SW 1271 (cell line): Measurements from ENCODE around the gene C2CD3.
"Not testable (repeated sequence)": the region's sequence is repeated elsewhere in the genome, so short reads cannot be mapped to it uniquely, and the experiment has no call there.

Experiments used
- DNase-seq, 2 experiments: peaks; one replicate each; lab custom pipeline; 2025; lab: John Stamatoyannopoulos, UW

C2CD3 gene

DNA sequence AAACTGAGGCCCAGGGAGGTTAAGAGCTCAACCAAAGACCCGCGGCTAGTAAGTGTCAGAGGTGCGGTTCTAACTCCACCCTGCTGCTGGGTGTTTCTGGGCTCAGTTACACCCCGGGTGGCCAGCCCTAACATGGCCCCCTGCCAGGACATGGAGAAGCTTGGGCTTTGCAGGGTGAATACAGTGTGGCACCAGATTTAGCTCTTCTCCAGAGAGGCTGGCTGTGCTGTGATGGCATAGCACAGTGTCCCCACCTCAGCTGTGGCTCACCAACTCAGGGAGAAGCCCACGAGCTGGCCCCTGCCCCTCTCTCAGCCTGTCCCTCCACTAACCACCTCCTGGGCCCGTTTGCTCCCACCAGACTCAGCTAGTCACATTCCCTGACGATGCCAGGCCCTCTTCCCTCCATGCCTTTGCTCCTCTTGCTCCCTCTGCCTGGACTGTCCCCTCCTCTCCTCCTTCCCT, 168.9 kb downstream of the C2CD3 start:
- no peak for DNase-seq

DNA sequence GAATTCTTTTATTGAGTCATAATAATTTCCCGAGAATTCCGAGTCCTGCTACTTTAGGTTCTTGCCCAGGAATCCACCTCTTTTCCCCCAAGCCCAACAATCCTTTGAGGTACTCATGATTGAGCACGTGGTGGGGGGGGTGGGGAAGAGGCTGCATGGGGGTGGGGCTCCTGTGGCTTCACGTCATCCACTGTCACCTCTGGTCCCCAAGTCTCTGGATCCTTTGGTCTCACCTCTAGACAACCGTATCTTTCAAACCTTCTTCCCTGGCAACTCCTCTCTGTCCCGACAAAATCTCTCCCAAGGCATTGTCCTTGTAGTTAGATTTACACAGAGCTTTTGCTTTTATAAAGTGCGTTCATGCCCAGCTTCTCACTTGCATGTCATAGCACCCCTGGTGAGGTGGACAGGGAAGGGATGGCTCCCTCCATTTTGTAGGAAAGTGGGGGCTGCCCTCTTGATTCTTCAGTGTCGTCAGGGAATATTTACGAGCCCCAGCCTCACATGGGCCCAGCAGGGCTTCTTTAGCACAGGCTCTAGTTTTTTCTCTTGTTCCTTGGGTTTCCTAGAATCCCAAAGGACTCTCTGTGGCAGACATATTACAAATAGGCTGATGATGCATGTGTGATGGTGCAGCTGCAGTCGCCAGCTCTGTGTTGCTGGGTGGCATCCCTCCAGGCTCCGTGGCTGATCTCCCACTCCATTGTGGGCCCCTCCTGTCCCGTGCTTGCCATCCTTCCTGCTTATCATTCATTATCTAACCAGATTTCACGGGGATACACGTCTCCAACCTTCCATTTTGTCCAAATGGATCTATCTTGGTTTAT, 170.3 kb downstream of the C2CD3 start:
- no peak for DNase-seq

GRCh38 chr11:73999581-74000306, 171.1 kb downstream of the C2CD3 start:
- DNase-seq = no peak

- no peak for DNase-seq
Measured at GRCh38 chr11:73998846-73999575, 171.8 kb downstream of the C2CD3 start.

DNA sequence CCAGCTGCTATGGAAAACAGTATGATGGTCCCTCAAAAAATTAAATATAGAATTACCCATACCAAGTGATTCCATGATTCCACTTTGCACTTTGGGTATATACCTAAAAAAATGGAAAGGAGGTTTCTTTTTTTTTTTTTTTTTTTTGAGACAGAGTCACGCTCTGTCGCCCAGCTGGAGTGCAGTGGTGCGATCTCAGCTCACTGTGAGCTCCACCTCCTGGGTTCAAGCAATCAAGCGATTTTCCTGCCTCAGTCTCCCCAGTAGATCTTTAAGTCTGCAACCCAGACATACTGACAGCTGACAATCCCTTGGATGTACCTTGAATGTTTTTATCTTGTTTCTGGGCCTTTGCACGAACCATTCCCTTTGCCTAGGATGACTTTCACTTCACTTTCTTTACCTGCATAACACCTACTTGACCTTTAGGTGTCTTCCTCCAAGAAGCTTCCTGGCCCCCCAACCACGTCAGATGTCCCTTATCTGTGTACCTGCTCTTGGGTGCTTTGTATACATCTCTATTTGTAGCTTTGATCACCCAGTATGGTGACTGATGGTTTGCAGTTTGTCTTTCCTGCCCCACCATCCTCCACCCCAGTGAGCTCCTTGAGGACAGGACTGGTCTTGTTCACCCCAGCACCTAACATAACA, 173.6 kb downstream of the C2CD3 start:
- DNase-seq = no peak

DNA sequence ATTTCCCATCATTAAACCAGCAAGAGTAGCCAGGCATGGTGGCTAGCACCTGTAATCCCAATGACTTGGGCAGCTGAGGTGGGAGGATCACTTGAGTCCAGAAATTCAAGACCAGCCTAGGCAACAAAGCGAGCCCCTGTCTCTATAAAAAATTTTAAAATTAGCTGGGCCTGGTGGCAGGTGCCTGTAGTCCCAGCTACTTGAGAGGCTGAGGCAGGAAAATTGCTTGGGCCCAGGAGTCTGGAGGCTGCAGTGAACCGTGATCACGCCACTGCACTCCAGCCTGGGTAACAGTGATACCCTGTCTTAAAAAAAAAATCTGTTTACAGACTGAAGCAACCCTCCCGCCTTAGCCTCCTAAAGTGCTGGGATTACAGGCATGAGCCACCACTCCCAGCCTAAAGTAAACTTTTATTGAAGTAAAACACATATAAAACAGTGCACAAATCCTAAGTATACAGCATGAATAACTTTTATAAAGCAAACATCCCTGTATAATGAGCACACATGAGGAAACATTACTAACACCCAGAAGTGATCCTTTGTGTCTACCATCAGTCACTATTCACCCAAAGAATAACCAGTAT, 174.5 kb downstream of the C2CD3 start:
- DNase-seq = no peak

DNA sequence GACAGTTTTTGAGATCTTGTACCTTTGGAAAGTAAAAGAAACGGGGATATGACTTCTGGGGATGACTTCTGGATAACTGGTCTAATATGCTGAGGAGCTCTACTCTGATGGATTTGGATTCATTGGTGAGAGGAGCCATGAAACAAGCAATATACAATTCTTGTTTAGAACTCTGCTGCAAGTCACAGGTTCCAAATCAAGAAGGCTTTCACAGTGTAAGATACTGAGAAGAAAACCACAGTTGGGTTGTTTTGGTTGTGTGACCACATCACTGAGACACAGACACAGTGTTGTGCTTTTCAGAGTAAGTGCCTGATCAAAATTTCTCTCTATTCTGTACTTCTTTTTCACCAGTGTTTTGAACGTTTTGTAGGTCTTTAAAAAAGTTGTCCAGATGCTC, 175.1 kb downstream of the C2CD3 start:
- DNase-seq = no peak

GRCh38 chr11:73995247-73995646, 175.6 kb downstream of the C2CD3 start:
- no peak for DNase-seq

DNA sequence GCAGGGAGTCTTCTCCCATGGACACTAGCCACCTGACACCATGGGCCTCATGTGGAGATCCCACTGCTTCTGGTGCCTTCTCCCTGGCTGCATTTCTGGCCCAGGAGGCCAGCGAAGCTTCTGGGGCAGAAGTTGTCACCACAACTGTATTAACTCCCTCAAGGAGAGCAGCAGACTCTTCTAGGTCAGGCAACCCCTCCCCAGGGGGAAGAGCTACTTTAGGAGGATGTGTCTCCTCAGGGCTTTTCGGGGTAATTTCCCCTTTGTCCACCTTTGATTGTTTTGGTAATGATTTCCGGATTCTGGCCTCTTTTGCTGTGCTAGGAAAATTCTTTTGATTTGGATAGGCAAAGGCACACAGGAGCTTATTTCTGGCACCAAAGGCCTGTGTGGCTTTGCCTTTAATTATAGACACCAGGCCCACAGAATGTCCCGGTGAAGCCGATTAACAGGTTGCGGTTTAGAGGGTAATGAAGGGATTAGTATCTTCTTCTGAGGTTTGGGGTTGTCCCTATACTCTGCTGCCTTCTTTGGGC, 179.3 kb downstream of the C2CD3 start:
- DNase-seq = no peak

DNA sequence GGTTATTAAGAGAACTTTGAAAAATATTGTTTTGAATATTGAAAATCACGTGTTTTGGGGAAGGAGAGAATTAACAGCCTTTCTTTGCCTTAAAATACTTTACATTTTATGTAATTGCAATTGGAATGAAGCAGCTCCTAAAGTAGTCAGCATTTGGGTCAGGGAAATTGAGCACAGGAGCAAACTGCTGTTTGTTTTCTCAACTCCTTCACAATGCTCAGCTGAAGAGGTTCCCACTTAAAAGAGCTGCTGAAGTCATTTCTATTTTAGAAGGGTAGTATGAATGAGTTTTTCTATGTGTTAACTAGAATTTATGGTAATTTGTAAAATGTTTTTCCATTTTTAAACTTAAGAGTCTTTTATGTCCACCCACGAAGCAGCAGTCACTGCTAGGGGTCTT, 180.1 kb downstream of the C2CD3 start:
- no peak for DNase-seq

DNA sequence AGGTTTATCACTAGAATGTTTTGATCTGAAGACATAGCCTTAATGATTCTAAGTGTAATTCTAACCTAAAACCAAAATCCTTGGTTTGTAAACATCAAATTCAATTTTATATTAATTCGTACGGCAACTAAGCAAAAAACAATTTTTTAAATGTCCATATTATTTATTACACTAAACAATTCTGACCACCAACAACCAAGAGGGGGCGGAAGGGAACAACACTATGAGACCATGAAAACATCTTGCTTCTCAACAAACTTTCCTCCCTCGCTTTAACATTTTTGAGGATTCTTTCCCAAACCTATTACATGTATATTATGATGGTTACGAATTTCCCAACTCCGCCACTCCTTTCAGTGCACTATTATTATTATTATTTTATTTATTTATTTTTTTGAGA, 181.6 kb downstream of the C2CD3 start:
- DNase-seq = no peak

DNA sequence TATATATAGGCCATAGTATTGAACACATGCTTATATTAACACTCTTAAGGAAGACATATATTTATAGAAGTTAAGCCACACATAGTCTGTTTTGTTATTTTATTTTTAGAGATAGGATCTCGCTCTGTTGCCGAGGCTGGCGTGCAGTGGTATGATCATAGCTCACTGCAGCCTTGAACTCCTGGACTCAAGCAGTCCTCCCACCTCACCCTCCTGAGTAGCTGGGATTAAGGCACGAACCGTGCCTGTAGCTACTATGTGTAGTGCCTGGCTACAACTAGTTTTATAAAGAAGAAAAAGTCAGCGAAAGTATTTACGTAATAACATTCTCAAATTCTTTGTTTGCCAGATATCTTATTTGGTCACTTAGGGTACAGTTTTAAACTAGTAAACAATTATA, 182.6 kb downstream of the C2CD3 start:
- DNase-seq = no peak

GRCh38 chr11:73985661-73986060, 185.1 kb downstream of the C2CD3 start:
- DNase-seq = not testable (repeated sequence)

DNA sequence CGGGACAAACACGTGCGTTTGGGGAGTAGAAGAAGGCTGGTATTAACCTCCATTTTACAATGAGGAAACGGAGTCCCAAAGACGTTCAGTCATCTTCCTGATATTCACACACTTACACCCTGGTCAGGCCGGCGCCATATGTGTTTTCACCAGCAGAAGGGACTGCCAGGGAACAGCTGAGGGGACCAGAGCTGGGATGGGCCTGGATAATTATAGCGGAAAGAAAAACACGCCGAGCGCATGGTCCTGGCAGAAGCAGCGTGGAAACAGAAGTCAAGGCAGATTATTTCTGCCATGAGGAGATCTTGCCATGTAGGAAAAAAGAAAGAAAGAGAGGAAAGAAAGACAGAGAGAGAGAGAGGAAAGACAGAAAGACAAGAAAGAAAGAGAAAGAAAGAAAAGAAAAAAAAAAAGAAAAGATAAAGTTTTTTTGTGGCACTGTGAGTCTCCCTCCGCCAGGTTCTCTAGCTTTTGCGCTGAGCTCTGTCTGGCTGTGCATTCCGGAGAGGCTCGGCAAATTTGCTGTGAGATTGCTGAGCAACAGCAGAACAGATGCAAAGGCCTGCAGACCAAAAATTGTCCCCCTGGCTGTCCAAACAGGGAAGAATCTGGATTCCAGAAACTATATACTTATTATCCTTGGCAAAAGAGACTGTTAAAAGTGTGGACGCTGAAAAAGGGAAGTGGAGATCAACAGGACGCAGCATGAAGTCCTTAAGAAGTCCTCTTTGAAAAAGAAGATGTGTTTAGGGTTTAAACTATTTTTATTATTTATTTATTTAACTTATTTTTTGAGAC, 186.9 kb downstream of the C2CD3 start:
- no peak for DNase-seq

DNA sequence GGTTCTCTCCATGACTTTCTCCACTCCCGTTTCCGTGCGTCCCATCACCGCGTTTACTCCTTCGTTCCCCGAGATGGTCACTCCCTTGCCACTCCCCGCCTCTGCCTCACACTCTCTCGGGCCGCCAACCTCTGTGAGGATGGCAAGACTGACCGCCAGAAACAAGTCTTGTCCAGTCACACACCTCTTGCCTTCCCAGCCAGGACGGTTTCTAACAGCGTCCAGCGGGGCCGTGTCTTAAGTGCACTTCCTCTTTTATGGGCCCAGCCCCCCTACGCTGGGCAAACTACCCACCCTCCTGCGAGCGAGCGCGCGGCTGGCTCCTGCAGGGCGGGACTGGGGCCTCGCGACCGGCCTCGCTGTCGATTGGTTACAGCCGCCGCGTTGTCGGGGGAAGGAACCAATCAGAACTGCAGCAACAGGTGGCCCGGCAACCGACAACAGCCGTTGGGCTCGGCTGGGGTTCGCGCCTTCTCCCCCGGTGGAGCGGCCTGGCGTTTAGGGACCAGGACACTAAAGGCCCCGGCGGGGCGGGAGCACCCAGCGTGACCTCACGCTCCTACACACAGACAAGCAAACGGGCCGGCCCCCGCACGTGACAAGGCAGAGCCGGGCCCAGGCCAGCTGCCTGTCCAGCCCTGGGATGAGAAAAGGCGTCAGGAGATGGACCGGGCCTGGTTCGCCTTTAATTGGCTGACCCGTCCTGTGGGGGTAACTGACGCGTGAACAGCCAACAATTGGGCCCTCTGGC, 187.6 kb downstream of the C2CD3 start:
- peak; percentile 90 to 95 for DNase-seq

DNA sequence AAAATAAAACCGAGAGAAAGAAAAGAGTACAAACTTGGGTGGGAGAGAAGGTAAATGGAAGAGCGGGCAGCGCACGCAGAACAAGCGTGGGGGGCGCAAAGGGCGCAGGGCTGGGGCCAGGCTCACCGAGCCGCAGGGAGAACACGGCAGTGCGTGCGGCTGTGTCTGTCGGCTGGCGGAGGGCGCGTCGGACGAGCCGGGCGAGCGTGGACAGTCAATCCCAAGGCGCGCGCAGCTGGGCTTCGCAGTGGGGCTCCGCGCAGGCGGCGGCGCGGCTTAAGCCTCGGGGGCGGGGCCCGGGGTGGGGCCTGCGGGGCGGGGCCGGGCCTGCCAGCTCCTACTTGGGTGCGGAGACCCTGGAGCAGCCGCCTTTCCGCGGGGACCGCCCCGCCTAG, 188.2 kb downstream of the C2CD3 start, which contains the start of gene UCP2:
UCP2 (minus strand) TSS at position 249 of the 395 bp plus-strand sequence. CDS start 4,465 bp downstream, outside the sequence.
- peak; percentile 75 to 95 for DNase-seq

DNA sequence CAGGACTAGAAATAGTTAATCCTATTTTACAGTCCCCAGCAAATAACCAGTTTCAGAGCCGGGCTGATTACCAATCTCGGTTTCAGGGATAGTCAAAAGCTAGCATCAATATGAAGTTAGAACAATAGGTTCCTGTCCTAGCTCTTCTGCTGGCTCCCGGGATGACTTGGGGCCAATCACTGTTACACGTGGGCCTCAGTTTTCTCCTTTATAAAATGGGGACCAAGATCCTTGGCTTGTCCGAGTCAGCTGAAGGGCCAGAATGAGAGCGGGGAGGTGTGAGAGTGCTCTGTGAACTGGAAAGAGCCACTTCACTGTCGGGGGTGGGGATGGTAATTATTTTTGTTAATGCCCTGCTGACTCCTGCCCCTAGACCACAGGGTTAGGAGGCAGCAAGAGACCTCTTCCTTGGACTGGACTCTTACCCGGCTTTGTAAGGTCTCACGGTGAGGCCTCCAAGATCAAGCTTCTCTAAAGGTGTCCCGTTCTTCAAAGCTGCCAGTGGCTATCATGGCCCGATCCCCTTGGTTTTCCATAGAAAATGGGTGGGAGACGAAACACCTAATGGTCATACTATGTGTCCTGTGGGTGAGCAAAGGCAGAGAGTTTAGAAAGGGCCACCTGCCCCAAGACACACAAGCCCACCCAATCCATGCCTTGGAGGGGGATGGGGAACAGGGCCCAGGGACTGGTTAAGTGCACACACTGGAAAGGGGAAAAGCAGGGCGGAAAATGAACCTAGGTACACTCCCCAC, 189.6 kb downstream of the C2CD3 start:
- DNase-seq = no peak

DNA sequence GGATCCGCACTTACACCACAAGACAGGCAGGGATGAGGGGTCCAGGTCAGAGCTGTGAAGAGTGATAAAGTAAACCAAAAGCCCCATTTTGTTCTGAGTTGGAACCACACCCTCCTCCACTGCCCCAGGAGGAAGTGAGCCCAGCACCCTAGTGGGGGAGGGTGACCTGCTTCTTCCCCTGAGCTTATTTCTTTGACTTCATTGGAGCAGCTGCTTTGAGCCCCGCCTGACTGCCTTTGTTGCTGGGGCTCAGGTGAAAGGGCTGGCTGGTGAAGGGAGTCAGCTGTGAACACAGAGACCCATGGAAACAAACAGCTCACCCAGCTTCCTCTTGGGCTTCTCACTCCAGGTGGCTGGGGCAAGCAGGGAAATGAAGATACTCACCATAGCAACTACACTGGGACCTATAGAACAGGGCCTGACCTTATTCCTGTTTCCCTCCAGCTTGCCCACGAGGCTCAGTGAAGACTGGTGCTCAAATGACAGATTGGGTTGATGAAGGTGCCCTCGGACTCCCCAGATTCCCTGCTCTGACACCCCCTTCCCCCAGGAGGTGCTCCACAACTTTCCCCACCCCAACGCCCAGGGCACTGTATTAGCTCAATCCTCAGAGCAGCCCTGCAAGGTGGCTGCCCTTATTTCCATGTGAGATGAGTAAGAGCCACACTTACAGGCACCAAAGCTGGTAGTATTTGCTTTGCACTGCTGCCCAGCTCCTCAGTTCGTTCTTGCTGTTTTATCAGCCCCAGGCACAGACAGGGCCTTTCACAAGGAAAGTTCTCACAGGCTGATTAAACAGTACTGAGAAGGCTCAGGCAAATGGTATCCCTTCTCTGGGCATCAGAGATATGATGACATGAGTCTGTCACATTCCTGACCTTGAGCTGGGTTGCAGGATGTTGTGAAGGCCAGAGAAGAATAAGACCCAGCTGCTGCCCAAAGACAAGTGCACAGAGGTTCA, 190.5 kb downstream of the C2CD3 start:
- no peak for DNase-seq
